Measurements from ENCODE around the gene OR10H4.
"Not testable (repeated sequence)": the region's sequence is repeated elsewhere in the genome, so short reads cannot be mapped to it uniquely, and the experiment has no call there.

OR10H4 gene

GRCh38 chr19:15977690-15978089 is 28.9 kb downstream of the OR10H4 start:
- Mint-ChIP-seq H3K27ac (no peak overlapping the region), H3K4me3 (no peak overlapping the region), H3K9me3 (peaks cover 7 to 8% of the 10 kb centered on the region in 2 donors), H3K4me1 (no peaks in the 10 kb centered on the region), H3K27me3 (peaks cover 35% of the 10 kb centered on the region)
- DNase-seq (no peak), ATAC-seq (no peak)

- Mint-ChIP-seq H3K9me3 (peaks cover 8 to 12% of the 10 kb centered on the region in 2 donors), H3K4me1 (no peaks in the 10 kb centered on the region), H3K27me3 (peaks cover 46% of the 10 kb centered on the region), H3K4me3 (no peak overlapping the region), H3K27ac (peak overlapping the region in 1 of 2 donors; percentile 12)
- ATAC-seq (no peak), DNase-seq (no peak)
Measured at GRCh38 chr19:15979293-15979692, 30.5 kb downstream of the OR10H4 start.

- H3K4me3 Mint-ChIP-seq, H3K27ac Mint-ChIP-seq, H3K4me1 Mint-ChIP-seq, DNase-seq, ATAC-seq: not testable (repeated sequence)
- peaks cover 27% of the 10 kb centered on the region for H3K27me3 Mint-ChIP-seq
- peaks cover 8 to 12% of the 10 kb centered on the region in 2 donors for H3K9me3 Mint-ChIP-seq
Measured at GRCh38 chr19:15985831-15986230, 37.0 kb downstream of the OR10H4 start.

- ATAC-seq (no peak), DNase-seq (no peak)
- no peak overlapping the region for H3K27ac Mint-ChIP-seq
- no peaks in the 10 kb centered on the region for H3K4me1 Mint-ChIP-seq
- H3K4me3 Mint-ChIP-seq, result no peak overlapping the region
- H3K27me3 Mint-ChIP-seq, result peaks cover 27% of the 10 kb centered on the region
- H3K9me3 Mint-ChIP-seq, result peaks cover 6 to 13% of the 10 kb centered on the region in 2 donors
Measured at GRCh38 chr19:15986701-15987100, 37.9 kb downstream of the OR10H4 start.

- DNase-seq, result no peak
- H3K4me3 Mint-ChIP-seq, result no peak overlapping the region
- H3K27me3 Mint-ChIP-seq, result peaks cover 23% of the 10 kb centered on the region
- H3K9me3 Mint-ChIP-seq, result peaks cover 5 to 9% of the 10 kb centered on the region in 2 donors
- no peaks in the 10 kb centered on the region for H3K4me1 Mint-ChIP-seq
- ATAC-seq, result no peak
- H3K27ac Mint-ChIP-seq, result no peak overlapping the region
Measured at GRCh38 chr19:15989889-15990288, 41.1 kb downstream of the OR10H4 start.

GRCh38 chr19:15991602-15992001 is 42.8 kb downstream of the OR10H4 start:
- Mint-ChIP-seq H3K27ac (no peak overlapping the region), H3K9me3 (peaks cover 15 to 18% of the 10 kb centered on the region in 2 donors), H3K27me3 (peaks cover 23% of the 10 kb centered on the region), H3K4me3 (no peak overlapping the region), H3K4me1 (no peaks in the 10 kb centered on the region)
- DNase-seq (no peak), ATAC-seq (no peak)

GRCh38 chr19:15992014-15992413 is 43.2 kb downstream of the OR10H4 start:
- Mint-ChIP-seq H3K27me3 (peaks cover 23% of the 10 kb centered on the region), H3K4me3 (no peak overlapping the region), H3K27ac (no peak overlapping the region)

GRCh38 chr19:15995536-15995935 is 46.7 kb downstream of the OR10H4 start:
- no peak for ATAC-seq
- Mint-ChIP-seq H3K27me3 (peaks cover 9% of the 10 kb centered on the region), H3K4me1 (peaks cover 4% of the 10 kb centered on the region), H3K27ac (no peak overlapping the region), H3K9me3 (peaks cover 19 to 20% of the 10 kb centered on the region in 2 donors), H3K4me3 (no peak overlapping the region)
- DNase-seq, result no peak

More at GRCh38 chr19:15992014-15992413, 43.2 kb downstream of the OR10H4 start:
- Mint-ChIP-seq H3K9me3 (peaks cover 19 to 20% of the 10 kb centered on the region in 2 donors), H3K4me1 (no peaks in the 10 kb centered on the region)
- DNase-seq (no peak), ATAC-seq (no peak)

GRCh38 chr19:15998166-15998565 is 49.4 kb downstream of the OR10H4 start:
- Mint-ChIP-seq H3K27ac (no peak overlapping the region), H3K4me3 (no peak overlapping the region), H3K4me1 (peaks cover 28% of the 10 kb centered on the region), H3K9me3 (peaks cover 14% of the 10 kb centered on the region in 2 donors), H3K27me3 (no peaks in the 10 kb centered on the region)
- DNase-seq (no peak), ATAC-seq (no peak)
